Fibroblast of skin of right biceps (primary cell): ENCODE measurements around the gene ZNRF2.
"Not testable (repeated sequence)": the region's sequence is repeated elsewhere in the genome, so short reads cannot be mapped to it uniquely, and the experiment has no call there.

ENCODE experiments used
- DNase-seq: peaks from one replicate; pipeline ENCODE4 v3.0.0-alpha.2; 2013

Gene ZNRF2

GRCh38 chr7:30363778-30364563 lies 79.6 kb downstream of the ZNRF2 start:
- no peak for DNase-seq

GRCh38 chr7:30364773-30365172 lies 80.4 kb downstream of the ZNRF2 start:
- DNase-seq, result peak; percentile 35

GRCh38 chr7:30365621-30366020 lies 81.2 kb downstream of the ZNRF2 start:
- peak; percentile 56 for DNase-seq

DNA sequence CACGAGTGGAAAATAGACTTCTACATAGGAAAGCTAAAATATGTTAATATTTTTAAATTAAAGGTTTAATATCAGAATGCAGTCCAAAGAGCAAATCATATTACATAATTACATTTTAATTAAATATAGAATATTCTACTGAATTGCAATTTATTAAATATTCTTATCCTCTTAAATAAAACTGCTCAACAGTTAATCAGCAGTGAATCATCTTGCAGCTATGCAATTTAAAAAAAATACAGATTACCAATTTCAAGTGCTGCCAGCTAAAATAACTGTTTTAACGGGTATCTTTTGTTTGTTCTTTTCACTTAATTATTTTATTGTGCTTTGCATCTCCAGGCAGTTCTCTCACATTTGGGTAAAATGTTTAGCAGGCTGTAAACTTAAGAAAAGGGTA lies 82.2 kb downstream of the ZNRF2 start:
- no peak for DNase-seq

GRCh38 chr7:30367561-30367960 lies 83.2 kb downstream of the ZNRF2 start:
- DNase-seq, result no peak

DNA sequence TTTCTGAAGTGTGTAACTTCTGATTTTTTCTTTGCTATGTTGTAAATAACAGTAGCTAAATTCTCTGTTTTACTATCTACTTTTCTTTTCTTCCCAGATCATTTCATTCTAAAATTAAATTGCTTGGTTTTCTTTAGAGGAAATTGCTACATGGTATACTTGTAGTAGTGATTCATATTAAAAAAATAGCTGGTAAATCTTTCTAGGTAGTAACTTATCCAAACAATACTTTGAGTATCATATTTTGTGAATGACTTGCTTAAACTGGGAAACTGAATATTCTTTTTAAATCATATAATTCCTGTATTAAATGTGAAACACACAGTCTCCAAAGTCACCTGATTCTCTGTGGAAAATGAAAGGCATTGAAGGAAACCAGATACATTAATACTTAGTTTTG lies 85.5 kb downstream of the ZNRF2 start:
- no peak for DNase-seq

GRCh38 chr7:30371321-30371720 lies 86.9 kb downstream of the ZNRF2 start:
- DNase-seq, result no peak

DNA sequence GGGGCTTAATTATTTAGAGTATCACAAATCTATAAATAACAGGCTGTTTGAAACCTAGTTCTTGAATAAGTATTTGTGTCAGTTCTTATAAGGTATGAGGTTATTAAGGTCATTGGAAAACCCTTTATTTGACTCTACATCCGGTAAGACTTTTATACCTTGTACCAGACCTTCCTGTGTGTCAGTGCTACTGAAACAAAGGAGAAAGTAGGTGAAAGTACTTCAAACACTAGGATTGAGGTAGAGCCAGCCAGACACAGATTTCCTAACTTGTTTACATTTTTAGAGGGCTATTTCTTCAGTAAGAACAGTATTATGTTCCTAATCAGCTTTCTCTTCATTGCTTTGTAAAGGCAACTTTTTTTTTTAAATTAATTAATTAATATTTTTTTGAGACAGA lies 93.9 kb downstream of the ZNRF2 start:
- DNase-seq, result no peak

DNA sequence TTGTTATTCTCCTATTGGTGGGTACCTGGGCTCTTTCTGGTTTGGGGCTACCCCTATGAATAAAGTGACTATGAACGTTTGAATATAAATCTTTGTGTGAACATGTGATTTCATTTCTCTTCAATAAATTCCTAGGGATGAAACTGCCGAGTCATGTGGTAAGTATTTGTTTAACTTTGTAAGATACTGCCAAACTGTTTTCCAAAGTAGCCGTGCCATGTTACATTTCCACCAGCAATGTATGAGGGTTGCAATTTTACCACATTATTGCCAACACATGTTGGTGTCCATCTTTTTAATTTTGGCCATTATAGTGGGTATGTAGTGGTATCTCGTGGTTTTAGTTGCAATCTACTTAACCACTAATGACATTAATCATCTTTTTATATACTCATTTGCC lies 94.7 kb downstream of the ZNRF2 start:
- peak; percentile 30 for DNase-seq

DNA sequence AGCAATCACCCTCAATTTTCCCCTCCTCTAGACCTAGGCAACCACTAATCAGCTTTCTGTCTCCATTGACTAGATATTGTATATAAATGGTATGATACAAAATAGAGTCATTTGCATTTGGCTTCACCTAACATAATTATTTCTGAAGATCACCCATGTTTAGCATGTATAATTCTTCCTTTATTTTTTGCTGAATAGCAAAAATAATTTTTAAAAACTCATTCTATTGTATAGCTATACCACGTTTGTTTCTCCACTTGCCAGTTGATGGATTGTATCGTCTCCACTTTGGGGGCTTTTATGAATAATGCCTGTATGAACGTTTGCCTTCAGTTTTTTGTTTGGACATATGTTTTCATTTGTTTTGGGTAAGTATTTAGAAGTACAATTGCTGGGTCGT lies 95.3 kb downstream of the ZNRF2 start:
- DNase-seq, result no peak

GRCh38 chr7:30380294-30380693 lies 95.9 kb downstream of the ZNRF2 start:
- no peak for DNase-seq

- not testable (repeated sequence) for DNase-seq
These were observed 96.4 kb downstream of the ZNRF2 start for GRCh38 chr7:30380824-30381223.

DNA sequence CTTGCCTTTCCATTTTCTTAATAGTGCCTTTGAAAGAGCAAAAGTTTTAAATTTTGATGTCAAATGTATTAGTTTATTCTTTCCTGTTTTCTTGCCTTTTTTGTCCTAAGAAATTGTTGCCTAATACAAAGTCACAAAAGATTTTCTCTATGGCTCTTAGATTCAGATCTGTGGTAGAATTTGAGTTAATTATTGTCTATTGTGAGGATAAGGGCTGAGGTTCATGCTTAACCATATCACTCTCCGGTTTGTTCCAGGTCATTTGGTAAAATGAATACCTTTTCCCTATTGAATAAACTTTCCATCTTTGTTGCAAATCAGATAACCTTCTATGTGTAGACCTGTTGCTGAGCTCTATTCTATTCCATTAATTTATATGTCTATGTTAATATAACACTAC lies 98.2 kb downstream of the ZNRF2 start:
- no peak for DNase-seq

DNA sequence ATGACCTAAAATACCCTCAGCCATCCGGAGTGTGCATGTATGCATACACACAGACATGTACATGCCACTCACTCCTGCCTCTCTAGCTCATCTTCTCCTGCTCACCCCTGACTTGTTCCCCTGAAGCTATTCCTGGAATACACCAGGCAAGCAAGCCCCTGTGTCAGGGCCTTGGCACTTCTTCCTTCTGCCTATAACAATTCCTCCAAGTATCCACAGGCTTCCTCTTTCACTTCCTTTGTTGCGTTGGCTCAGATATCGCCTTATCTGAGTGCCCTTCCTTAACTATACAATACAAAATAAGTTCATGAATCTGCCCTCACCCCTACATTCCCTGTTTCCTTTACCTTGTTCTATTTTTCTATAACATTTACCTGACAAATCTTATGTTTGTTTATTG lies 105.4 kb downstream of the ZNRF2 start:
- DNase-seq, result no peak

DNA sequence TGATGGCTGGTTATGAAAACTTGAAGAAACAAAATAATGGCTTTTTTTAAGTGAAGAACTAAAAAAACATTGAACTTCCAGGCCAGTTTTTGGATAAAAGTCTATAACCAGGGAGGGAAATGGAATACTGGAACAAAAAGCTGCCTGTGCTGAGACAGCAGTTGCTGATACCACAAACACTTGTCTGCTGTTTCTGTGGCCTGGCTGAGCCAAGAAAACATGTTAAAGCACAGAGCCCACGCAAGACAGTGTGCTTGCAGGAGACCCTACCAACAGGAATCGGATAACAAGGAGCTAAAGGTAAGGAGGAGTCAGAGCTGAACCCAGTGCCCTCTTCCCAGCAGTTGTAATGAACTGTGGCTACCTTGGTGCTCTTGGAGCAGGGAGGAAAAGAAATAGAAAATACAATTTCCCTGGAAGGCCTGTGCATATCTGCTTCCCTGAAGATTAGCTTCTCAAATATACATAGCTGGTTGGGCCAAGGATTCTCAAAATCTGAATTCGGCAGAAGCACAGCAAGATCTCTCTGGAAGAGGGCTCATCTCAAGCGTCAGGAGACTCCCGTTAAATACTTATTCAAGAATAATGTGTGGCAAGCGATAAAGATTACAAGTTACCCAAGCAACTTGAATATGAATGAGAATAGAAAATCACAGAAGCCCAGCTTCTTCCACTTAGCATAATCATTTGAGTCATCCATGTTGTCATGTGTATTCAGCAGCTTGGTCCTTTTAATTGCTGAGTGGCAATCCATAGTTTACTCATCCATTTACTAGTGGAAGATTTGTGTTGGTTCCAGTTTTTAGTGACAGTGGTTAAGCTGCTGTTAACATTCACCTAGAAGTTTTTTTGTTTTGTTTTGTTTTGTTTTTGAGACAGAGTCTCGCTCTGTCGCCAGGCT lies 106.6 kb downstream of the ZNRF2 start:
- DNase-seq, result no peak

- no peak for DNase-seq
These were observed 107.4 kb downstream of the ZNRF2 start for GRCh38 chr7:30391806-30392205.

GRCh38 chr7:30395676-30396075 lies 111.3 kb downstream of the ZNRF2 start:
- DNase-seq, result no peak

- DNase-seq, result peak; percentile 8
These were observed 112.0 kb downstream of the ZNRF2 start for GRCh38 chr7:30396389-30396788.

GRCh38 chr7:30403477-30403876 lies 119.1 kb downstream of the ZNRF2 start:
- no peak for DNase-seq

- no peak for DNase-seq
These were observed 120.8 kb downstream of the ZNRF2 start for GRCh38 chr7:30405179-30405578.

GRCh38 chr7:30406664-30407425 lies 122.4 kb downstream of the ZNRF2 start:
- peak; percentile 30 for DNase-seq

DNA sequence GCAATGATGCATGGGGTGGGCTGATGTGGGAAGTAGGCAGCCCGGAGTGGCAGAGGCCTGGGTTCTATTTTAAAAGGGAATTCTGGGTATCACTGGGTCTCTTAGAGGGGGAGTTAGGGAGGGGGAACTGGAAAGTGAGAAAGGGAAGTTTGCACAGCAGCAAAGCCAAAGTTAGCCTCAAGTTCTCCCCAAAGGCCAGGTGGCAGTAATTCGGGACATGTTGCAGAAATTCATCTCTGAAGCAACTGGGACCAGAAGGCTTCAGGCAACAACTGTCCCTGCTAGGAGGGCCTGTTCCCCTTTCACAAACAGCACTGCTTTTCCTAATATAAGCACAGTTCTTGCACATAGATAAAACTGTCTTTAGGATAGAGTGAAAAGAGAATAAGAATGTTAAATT lies 126.8 kb downstream of the ZNRF2 start:
- DNase-seq, result no peak

DNA sequence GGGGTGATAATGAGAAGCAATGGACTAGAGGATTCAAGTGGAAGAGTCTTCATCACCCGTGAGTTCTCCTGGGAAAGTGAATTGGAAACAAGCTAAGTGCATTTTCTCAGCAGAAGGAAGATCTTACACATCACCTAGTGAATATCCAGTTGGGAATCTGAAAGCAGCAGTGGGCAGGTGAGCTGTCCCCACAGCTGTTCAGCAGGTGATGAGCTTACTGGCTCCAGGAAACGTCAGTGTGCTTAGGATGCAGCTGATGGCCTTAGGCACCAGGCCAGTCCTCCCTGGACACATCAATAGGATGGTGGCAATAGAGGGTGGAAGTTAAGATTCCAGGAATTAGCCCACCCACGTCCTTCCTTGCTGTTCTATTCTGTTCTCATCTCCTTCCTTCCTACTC lies 127.5 kb downstream of the ZNRF2 start:
- DNase-seq, result no peak
